ENCODE measurements around the gene KLHL24.

GRCh38 chr3:183698756-183699155 is 63.3 kb downstream of the KLHL24 start:
- no peak for TF ChIP-seq GATA3 (IDR thresholded peaks at IDR 0.05; ENCODE audit: low read depth, low read length)
- TF ChIP-seq GATA2 (IDR thresholded peaks at IDR 0.05; ENCODE audit: low read depth, low read length) = no peak
